Uterus (tissue), 4 donors: Measurements from ENCODE around the gene RAB6B. TPM values are rescaled to one million over a fixed set of nuclear protein-coding genes. Genes with fewer than 3 reads are reported as not detected.

Experiments used
- DNase-seq, 2 donors: peaks; one replicate each; pipeline ENCODE4 v3.0.0-alpha.2; 2019 to 2020
- H3K27ac ChIP-seq, 2 donors: fragments of 200-600 bp; sonication (generic); 1 replicate in 1 of 2; 2 replicates in 1 of 2; pipeline ENCODE4 v1.5.1; 2016 to 2018
- H3K27me3 ChIP-seq, 2 donors: fragments of 200-600 bp; sonication (generic); one replicate each; pipeline ENCODE4 v1.5.1; 2018 to 2019; ENCODE audit warnings: control low read depth in 1 of 2
- H3K36me3 ChIP-seq, 2 donors: fragments of 200-600 bp; sonication (generic); one replicate each; pipeline ENCODE4 v1.5.1; 2019; ENCODE audit warnings: control low read depth in 1 of 2
- H3K4me1 ChIP-seq, 2 donors: fragments of 200-600 bp; sonication (generic); one replicate each; pipeline ENCODE4 v1.5.1; 2018 to 2019; ENCODE audit warnings: control low read depth in 1 of 2
- H3K4me3 ChIP-seq, 2 donors: fragments of 200-600 bp; sonication (generic); 1 replicate in 1 of 2; 2 replicates in 1 of 2; pipeline ENCODE4 v1.5.1; 2018 to 2019; ENCODE audit warnings: mild to moderate bottlenecking in 1 of 2
- H3K9me3 ChIP-seq, 2 donors: fragments of 200-600 bp; sonication (generic); one replicate each; pipeline ENCODE4 v1.5.1; 2019; ENCODE audit warnings: control low read depth in 1 of 2
- POLR2A ChIP-seq, 2 donors: fragments of 450-650 bp; IDR thresholded peaks; one replicate each; pipeline ENCODE4 v1.6.1; 2016; ENCODE audit warnings: antibody characterized with exemption in 2 of 2, mild to moderate bottlenecking in 1 of 2, moderate library complexity in 1 of 2
- intact Hi-C: fragments of 100-400 bp; cut with DNase I; formaldehyde crosslinking; loops from one replicate; pipeline ENCODE4 v1.15.1; 2023; ENCODE audit warnings: low total_unique reads
- total RNA-seq, 4 donors: library from RNA; depleted of rRNA in 3 of 4; stranded (reverse); fragments of >200 nt in 3 of 4; gene quantifications; one replicate each; pipeline versions ENCODE4 v1.1.0 to v1.2.4, GENCODE V29; 2014 to 2023
- TF ChIP-seq, protein P1 (sequence below), 4 experiments: fragments of 200-600 bp in 2 of 4; fragments of 450-650 bp in 2 of 4; sonication (generic) in 2 of 4; IDR thresholded peaks; one replicate each; pipeline ENCODE4 v1.5.1; 2016 to 2019; ENCODE audit warnings: antibody characterized with exemption in 4 of 4, mild to moderate bottlenecking in 2 of 4, moderate library complexity in 1 of 4
- donor health status: DM: yes; HTN: yes; CAD: no.

The RAB6B gene
- total RNA-seq, 4 donors from 2014 or later = 0.29 to 12.0 (median 3.8) TPM

DNA sequence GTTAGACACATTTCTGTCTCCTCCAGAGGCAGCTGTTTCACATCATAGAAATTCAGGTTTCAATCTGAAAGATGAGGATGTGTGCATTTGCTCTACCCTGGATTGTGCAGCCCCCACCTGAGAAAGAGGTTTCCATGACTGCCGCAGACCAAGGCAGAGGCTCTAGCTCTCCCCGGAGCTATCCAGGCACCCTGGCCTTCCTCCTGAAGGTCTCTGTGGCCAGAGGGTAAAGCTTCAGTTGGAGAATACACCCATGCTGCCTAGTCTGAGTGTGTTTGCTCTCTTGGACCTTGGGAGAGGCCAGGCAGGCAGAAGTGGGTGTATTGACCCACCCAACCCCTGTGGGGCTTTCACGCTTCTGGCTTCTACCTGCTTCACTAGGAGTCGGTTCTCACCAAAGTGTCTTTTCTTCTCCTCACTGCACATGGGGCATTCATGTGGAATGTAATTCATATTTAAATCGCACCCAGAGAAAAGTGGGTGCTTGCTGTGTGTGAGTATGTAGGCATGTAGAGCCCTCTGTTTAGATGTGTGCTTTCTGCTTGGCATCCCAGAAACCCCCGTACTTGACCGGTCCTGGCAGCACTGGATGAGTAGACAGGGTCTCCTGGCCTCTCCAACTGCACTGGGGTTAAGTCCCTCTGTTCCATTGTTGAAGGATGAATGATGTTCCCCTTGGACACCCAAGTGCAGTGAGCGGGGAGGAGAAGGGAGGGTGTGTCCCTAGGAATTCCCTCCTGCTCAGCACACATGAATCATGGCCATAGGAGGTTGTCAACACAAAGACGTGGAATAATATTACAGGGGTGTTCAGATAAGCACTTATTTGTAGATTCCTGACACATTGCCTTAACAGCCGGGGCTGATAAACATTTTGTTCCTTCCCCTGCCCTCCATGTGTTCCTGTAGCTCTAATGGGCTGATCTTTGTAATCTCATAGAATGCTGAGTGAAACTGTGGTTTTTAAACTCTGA lies 20.3 kb upstream of the RAB6B start:
- no peaks in the 10 kb centered on the region for H3K27me3 ChIP-seq
- no peak for TF ChIP-seq POLR2A (IDR thresholded peaks at IDR 0.05)
- TF ChIP-seq, protein P1, sequence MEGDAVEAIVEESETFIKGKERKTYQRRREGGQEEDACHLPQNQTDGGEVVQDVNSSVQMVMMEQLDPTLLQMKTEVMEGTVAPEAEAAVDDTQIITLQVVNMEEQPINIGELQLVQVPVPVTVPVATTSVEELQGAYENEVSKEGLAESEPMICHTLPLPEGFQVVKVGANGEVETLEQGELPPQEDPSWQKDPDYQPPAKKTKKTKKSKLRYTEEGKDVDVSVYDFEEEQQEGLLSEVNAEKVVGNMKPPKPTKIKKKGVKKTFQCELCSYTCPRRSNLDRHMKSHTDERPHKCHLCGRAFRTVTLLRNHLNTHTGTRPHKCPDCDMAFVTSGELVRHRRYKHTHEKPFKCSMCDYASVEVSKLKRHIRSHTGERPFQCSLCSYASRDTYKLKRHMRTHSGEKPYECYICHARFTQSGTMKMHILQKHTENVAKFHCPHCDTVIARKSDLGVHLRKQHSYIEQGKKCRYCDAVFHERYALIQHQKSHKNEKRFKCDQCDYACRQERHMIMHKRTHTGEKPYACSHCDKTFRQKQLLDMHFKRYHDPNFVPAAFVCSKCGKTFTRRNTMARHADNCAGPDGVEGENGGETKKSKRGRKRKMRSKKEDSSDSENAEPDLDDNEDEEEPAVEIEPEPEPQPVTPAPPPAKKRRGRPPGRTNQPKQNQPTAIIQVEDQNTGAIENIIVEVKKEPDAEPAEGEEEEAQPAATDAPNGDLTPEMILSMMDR (IDR thresholded peaks at IDR 0.05) = no peak
- no peaks in the 10 kb centered on the region for H3K9me3 ChIP-seq
- no peak for DNase-seq
- no peak overlapping the region for H3K27ac ChIP-seq
- H3K4me1 ChIP-seq = no peaks in the 10 kb centered on the region
- H3K4me3 ChIP-seq = no peak overlapping the region
- intact Hi-C loops = no loop called here
- H3K36me3 ChIP-seq = no peaks in the 10 kb centered on the region

DNA sequence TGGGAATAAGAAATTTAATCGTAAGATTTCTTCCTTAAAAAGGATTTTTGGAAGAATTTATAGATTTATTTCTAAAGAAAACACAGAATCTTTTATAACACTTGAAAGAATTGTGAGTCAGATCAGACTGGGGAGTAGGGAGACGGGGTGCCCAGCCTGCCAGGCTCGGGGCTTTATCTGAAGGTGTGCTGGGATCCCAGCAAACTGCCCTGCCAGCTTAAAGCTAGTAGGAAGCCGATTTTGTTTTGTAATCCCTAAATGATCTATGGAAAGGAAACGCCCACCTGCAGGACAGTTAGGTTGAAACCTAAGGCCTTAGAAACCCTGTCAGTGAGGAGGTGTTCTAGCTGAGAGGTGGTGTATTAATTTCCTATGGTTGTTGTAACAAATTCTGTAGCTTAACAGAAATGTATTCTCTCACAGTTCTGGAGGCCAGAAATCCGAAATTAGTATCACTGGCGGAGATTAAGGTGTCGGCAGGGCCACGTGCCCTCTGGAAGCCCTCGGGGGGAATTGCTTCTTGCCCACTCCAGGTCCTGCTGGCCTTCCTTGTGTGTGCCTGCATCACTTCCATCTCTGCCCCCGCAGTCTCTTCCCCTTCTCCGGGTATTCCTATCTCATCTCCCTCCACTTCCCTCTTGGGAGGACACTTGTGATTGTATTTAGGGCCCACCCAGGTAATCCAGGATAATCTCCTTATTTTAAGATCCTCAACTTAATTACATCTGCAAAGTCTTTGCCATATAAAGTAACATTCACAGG lies 19.3 kb upstream of the RAB6B start:
- Histone ChIP-seq H3K36me3 (no peaks in the 10 kb centered on the region), H3K4me3 (no peak overlapping the region), H3K4me1 (no peaks in the 10 kb centered on the region), H3K27ac (no peak overlapping the region), H3K9me3 (no peaks in the 10 kb centered on the region), H3K27me3 (no peaks in the 10 kb centered on the region)
- intact Hi-C loops = no loop called here
- no peak for TF ChIP-seq POLR2A (IDR thresholded peaks at IDR 0.05)
- TF ChIP-seq, protein P1 (IDR thresholded peaks at IDR 0.05) = no peak
- no peak for DNase-seq

GRCh38 chr3:133910422-133910821 lies 14.7 kb upstream of the RAB6B start:
- DNase-seq = no peak
- H3K9me3 ChIP-seq = no peaks in the 10 kb centered on the region
- no peaks in the 10 kb centered on the region for H3K36me3 ChIP-seq
- H3K27me3 ChIP-seq = no peaks in the 10 kb centered on the region
- H3K4me1 ChIP-seq = no peaks in the 10 kb centered on the region
- no peak for TF ChIP-seq POLR2A (IDR thresholded peaks at IDR 0.05)
- TF ChIP-seq, protein P1 (IDR thresholded peaks at IDR 0.05) = no peak
- H3K4me3 ChIP-seq = no peak overlapping the region
- no peak overlapping the region for H3K27ac ChIP-seq
- intact Hi-C loops = no loop called here

DNA sequence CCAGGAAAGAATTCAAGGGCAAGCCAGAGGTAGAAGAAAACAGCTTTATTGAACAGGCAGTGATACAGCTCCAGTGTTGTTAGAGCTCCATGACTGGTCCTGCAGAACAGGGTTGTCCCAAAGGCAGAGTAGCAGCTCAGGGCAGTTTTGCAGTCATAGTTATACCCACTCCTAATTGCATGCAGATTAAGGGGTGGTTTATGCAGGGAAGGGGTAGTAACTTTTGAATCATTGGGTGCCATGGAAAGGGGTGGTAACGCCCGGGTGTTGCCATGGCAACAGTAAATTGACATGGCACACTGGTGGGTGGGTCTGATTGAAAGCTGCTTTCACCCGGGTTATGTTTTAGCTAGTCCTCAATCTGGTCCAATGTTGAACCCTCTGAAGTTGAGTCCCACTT lies 9.7 kb upstream of the RAB6B start:
- Histone ChIP-seq H3K27me3 (no peaks in the 10 kb centered on the region), H3K4me3 (no peak overlapping the region), H3K9me3 (no peaks in the 10 kb centered on the region), H3K36me3 (no peaks in the 10 kb centered on the region), H3K27ac (no peak overlapping the region), H3K4me1 (no peaks in the 10 kb centered on the region)
- no peak for DNase-seq
- intact Hi-C loops = no loop called here
- TF ChIP-seq POLR2A (IDR thresholded peaks at IDR 0.05) = no peak
- TF ChIP-seq, protein P1 (IDR thresholded peaks at IDR 0.05) = no peak

- Histone ChIP-seq H3K9me3 (no peaks in the 10 kb centered on the region), H3K4me3 (no peak overlapping the region), H3K27ac (no peak overlapping the region), H3K27me3 (no peaks in the 10 kb centered on the region), H3K36me3 (no peaks in the 10 kb centered on the region), H3K4me1 (no peaks in the 10 kb centered on the region)
- TF ChIP-seq, protein P1 (IDR thresholded peaks at IDR 0.05) = no peak
- DNase-seq = no peak
- intact Hi-C loops = no loop called here
These were observed 6.2 kb upstream of the RAB6B start for GRCh38 chr3:133901847-133902246.
